Left lung (tissue), 10 donors: ENCODE measurements around the gene BFSP1. TPM values are rescaled to one million over a fixed set of nuclear protein-coding genes. Genes with fewer than 3 reads are reported as not detected.
A peak's percentile ranks its signal among the peaks of the same experiment; 100 is the strongest.

Source experiments
- ATAC-seq: fragments of 200-7000 bp; cut with Tn5 transposase; one replicate; pipeline ENCODE4 v1.9.1; 2020; ENCODE audit warnings: moderate library complexity
- DNase-seq, 4 donors: peaks; one replicate each; pipeline ENCODE4 v3.0.0-alpha.2; 2013 to 2020
- H3K27ac ChIP-seq, 2 donors: fragments of 200-600 bp; sonication (generic) in 1 of 2; one replicate each; pipeline versions ENCODE4 v1.5.0 to v1.8.0; 2020 to 2021
- H3K27me3 ChIP-seq, 2 donors: fragments of 200-600 bp; sonication (generic) in 1 of 2; one replicate each; pipeline versions ENCODE4 v1.5.0 to v1.8.0; 2020 to 2021
- H3K36me3 ChIP-seq, 2 donors: fragments of 200-600 bp; sonication (generic) in 1 of 2; one replicate each; pipeline versions ENCODE4 v1.5.0 to v1.8.0; 2020 to 2021
- H3K4me1 ChIP-seq, 2 donors: fragments of 200-600 bp; one replicate each; pipeline ENCODE4 v1.8.0; 2021
- H3K4me3 ChIP-seq, 2 donors: fragments of 200-600 bp; sonication (generic) in 1 of 2; one replicate each; pipeline versions ENCODE4 v1.5.0 to v1.8.0; 2020 to 2021; ENCODE audit warnings: mild to moderate bottlenecking in 1 of 2
- H3K9me3 ChIP-seq, 2 donors: fragments of 200-600 bp; sonication (generic) in 1 of 2; one replicate each; pipeline versions ENCODE4 v1.5.0 to v1.8.0; 2020 to 2021
- intact Hi-C, 2 donors: fragments of 100-400 bp; cut with DNase I; formaldehyde crosslinking; loops; one replicate each; pipeline versions ENCODE4 v1.11.2 to v1.14.2; 2022
- polyA plus RNA-seq, 6 donors: library from polyadenylated mRNA; unstranded; fragments of 120-200 nt; gene quantifications; one replicate each; pipeline ENCODE4 v1.2.1, GENCODE V29; 2013; ENCODE audit not compliant: insufficient read length in 6 of 6
- total RNA-seq, 2 donors: library from RNA; stranded (reverse); fragmentation: NEBNext Ultra II Directional; extraction: Animal tissue kit (Norgen Biotek cat#: 25700); gene quantifications; one replicate each; pipeline ENCODE4 v1.2.1, GENCODE V29; 2021
- TF ChIP-seq, protein P1 (sequence below), 2 donors: fragments of 200-600 bp; sonication (generic) in 1 of 2; IDR thresholded peaks; one replicate each; pipeline versions ENCODE4 v1.5.0 to v1.8.0; 2021; ENCODE audit warnings: antibody characterized with exemption in 2 of 2
- donor health status: DM: no; HTN: yes; CAD: no.
- donor health status: DM: no; HTN: no; CAD: no.

The BFSP1 gene
- total and polyA plus RNA-seq, 8 donors: 1.9 to 4.2 (median 3.9) TPM

DNA sequence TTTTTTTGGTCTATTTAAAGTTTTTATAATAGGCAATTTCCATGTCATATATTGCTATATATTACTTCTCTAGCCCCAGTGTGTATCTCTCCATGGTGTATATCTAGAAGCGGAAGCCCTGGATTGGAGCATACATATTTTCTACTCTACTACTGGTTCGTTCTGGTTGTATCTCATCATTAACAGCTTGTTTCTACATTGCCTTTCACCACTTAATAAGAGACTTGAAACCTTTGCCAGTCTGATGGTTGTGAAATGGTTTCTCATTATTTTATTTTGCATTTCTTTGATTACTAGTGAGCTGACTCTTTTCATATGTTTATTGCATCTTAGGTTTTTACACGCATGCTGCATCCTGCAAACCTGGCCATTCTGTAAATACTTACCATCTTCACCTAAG lies 42.3 kb upstream of the BFSP1 start:
- Histone ChIP-seq H3K4me3 (peak overlapping the region in 1 of 2 donors; percentile 79), H3K27me3 (peaks cover 0 to 8% of the 10 kb centered on the region in 2 donors), H3K27ac (peak overlapping the region; percentile 23 to 99), H3K36me3 (no peaks in the 10 kb centered on the region), H3K9me3 (no peaks in the 10 kb centered on the region), H3K4me1 (peaks cover 20 to 56% of the 10 kb centered on the region in 2 donors)
- ATAC-seq (no peak), DNase-seq (peak in 2 of 4 donors; percentile 54 to 66)
- TF ChIP-seq, protein P1, sequence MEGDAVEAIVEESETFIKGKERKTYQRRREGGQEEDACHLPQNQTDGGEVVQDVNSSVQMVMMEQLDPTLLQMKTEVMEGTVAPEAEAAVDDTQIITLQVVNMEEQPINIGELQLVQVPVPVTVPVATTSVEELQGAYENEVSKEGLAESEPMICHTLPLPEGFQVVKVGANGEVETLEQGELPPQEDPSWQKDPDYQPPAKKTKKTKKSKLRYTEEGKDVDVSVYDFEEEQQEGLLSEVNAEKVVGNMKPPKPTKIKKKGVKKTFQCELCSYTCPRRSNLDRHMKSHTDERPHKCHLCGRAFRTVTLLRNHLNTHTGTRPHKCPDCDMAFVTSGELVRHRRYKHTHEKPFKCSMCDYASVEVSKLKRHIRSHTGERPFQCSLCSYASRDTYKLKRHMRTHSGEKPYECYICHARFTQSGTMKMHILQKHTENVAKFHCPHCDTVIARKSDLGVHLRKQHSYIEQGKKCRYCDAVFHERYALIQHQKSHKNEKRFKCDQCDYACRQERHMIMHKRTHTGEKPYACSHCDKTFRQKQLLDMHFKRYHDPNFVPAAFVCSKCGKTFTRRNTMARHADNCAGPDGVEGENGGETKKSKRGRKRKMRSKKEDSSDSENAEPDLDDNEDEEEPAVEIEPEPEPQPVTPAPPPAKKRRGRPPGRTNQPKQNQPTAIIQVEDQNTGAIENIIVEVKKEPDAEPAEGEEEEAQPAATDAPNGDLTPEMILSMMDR (IDR thresholded peaks at IDR 0.05): no peak
- intact Hi-C loops: no loop called here

DNA sequence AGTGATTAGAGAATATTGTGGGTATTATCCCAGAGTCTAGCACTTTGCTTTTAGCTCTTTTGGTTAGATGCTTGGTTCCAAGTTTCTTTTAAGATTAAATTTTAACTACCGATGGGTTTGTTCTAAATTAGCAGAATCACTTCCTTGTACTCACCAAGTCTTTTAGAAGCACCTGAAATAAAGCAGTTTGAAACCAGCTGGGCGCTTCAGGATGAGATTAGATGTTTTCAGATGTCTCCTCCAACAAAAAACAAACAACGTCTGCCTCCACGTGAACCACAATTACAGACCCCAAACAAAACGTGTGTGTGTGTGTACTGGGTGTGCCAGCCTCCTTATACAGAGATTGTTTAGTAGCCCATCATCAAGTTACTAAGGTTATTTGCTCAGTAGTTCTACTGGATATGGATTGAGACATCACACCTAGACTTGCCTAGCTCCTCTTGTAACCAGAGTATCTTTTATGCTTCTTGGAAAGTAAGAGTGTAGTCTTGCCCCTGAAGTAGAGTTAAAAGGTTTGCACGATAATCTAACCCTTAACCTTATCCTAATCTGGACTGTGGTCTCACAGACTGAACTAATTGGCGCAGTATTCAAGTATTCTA lies 41.0 kb upstream of the BFSP1 start:
- Histone ChIP-seq H3K4me1 (peaks cover 20 to 62% of the 10 kb centered on the region in 2 donors), H3K9me3 (no peaks in the 10 kb centered on the region), H3K4me3 (peak overlapping the region; percentile 79 to 88), H3K27me3 (peaks cover 0 to 9% of the 10 kb centered on the region in 2 donors), H3K27ac (peak overlapping the region; percentile 23 to 99), H3K36me3 (no peaks in the 10 kb centered on the region)
- ATAC-seq (no peak), DNase-seq (no peak)
- TF ChIP-seq, protein P1 (IDR thresholded peaks at IDR 0.05): no peak
- intact Hi-C loops: no loop called here

DNA sequence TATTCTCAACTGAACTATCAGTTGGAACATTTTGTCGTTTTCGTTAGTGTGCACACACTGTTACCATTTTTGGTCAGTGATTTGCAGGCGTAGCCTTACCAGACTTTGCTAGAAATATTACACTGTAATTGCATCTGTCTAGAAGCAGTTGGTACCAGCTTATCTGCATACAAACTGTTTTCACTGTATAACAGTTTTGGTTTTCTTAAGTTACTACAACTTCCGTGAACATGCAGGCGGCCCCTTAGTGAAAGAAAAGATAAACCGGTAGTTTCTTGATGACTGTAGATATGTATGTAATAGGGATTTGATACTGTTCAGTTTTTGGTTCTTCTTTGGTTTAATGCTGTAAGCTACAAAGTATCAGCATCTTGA lies 40.0 kb upstream of the BFSP1 start:
- TF ChIP-seq, protein P1 (IDR thresholded peaks at IDR 0.05): no peak
- DNase-seq: no peak

GRCh38 chr20:17570347-17571152 lies 39.4 kb upstream of the BFSP1 start:
- peak overlapping the region; percentile 79 to 88 for H3K4me3 ChIP-seq
- H3K27me3 ChIP-seq: peaks cover 0 to 9% of the 10 kb centered on the region in 2 donors
- TF ChIP-seq, protein P1 (IDR thresholded peaks at IDR 0.05): no peak
- no peaks in the 10 kb centered on the region for H3K9me3 ChIP-seq
- H3K36me3 ChIP-seq: no peaks in the 10 kb centered on the region
- peak overlapping the region; percentile 92 to 99 for H3K27ac ChIP-seq
- intact Hi-C loops: no loop called here
- H3K4me1 ChIP-seq: peaks cover 20 to 50% of the 10 kb centered on the region in 2 donors
- ATAC-seq: peak; percentile 35
- peak in 3 of 4 donors; percentile 55 to 63 (median 61) for DNase-seq

More for the DNA sequence above, 40.0 kb upstream of the BFSP1 start:
- Histone ChIP-seq H3K27ac (peak overlapping the region; percentile 92 to 99), H3K27me3 (peaks cover 0 to 9% of the 10 kb centered on the region in 2 donors), H3K36me3 (no peaks in the 10 kb centered on the region), H3K4me1 (peaks cover 20 to 56% of the 10 kb centered on the region in 2 donors), H3K4me3 (peak overlapping the region; percentile 79 to 88), H3K9me3 (no peaks in the 10 kb centered on the region)
- intact Hi-C loops: no loop called here
- no peak for ATAC-seq
